ENCODE measurements around the gene PEPD. TPM values are rescaled to one million over a fixed set of nuclear protein-coding genes. Genes with fewer than 3 reads are reported as not detected.

Gene PEPD
- total and polyA plus RNA-seq, 4 donors = 37.3 to 211 (median 117) TPM

GRCh38 chr19:33501693-33502356 lies 19.8 kb downstream of the PEPD start:
- no peaks in the 10 kb centered on the region for H3K27me3 ChIP-seq (ENCODE audit: control insufficient read depth in 4 of 4, insufficient read depth in 4 of 4, low read length in 3 of 4)
- peak; percentile 53 for DNase-seq (ENCODE audit: low spot score)
- H3K4me3 ChIP-seq (ENCODE audit: low read depth in 1 of 3, low read length in 3 of 3) = no peak overlapping the region
- peaks cover 12 to 45% (median 32%) of the 10 kb centered on the region in 4 donors for H3K4me1 ChIP-seq (ENCODE audit: control insufficient read depth in 4 of 4, insufficient read depth in 4 of 4, low read length in 3 of 4)
- H3K9ac ChIP-seq (ENCODE audit: low read depth in 1 of 2, low read length in 2 of 2) = peak overlapping the region in 1 of 2 donors; percentile 35
- TF ChIP-seq HNF4G (IDR thresholded peaks at IDR 0.05) = peak; percentile 38
- no peak for TF ChIP-seq CTCF (IDR thresholded peaks at IDR 0.05; ENCODE audit: low read depth, low read length, missing input control)
- TF ChIP-seq EGR1 (IDR thresholded peaks at IDR 0.05; ENCODE audit: low read depth in 2 of 2) = peak in 1 of 2 donors; percentile 8
- TF ChIP-seq FOXA1 (IDR thresholded peaks at IDR 0.05) = no peak
- peak; percentile 44 to 58 for TF ChIP-seq RAD21 (IDR thresholded peaks at IDR 0.05)
- peak; percentile 61 for TF ChIP-seq REST (IDR thresholded peaks at IDR 0.05)
- TF ChIP-seq, protein P1, sequence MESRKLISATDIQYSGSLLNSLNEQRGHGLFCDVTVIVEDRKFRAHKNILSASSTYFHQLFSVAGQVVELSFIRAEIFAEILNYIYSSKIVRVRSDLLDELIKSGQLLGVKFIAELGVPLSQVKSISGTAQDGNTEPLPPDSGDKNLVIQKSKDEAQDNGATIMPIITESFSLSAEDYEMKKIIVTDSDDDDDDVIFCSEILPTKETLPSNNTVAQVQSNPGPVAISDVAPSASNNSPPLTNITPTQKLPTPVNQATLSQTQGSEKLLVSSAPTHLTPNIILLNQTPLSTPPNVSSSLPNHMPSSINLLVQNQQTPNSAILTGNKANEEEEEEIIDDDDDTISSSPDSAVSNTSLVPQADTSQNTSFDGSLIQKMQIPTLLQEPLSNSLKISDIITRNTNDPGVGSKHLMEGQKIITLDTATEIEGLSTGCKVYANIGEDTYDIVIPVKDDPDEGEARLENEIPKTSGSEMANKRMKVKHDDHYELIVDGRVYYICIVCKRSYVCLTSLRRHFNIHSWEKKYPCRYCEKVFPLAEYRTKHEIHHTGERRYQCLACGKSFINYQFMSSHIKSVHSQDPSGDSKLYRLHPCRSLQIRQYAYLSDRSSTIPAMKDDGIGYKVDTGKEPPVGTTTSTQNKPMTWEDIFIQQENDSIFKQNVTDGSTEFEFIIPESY (IDR thresholded peaks at IDR 0.05) = no peak
- TF ChIP-seq HNF4A (conservative IDR thresholded peaks at IDR 0.05) = peak; percentile 88 to 96
- TF ChIP-seq RXRA (IDR thresholded peaks at IDR 0.05) = peak; percentile 75 to 97
- TF ChIP-seq JUND (IDR thresholded peaks at IDR 0.05) = peak in 1 of 2 donors; percentile 78
- no peak for TF ChIP-seq NR2F2 (IDR thresholded peaks at IDR 0.05)
- peak; percentile 80 for TF ChIP-seq SP1 (IDR thresholded peaks at IDR 0.05)
- peak; percentile 40 for TF ChIP-seq FOXA2 (IDR thresholded peaks at IDR 0.05)
- TF ChIP-seq ATF3 (IDR thresholded peaks at IDR 0.05) = no peak
- peak; percentile 57 for TF ChIP-seq YY1 (IDR thresholded peaks at IDR 0.05)
- TF ChIP-seq MAX (IDR thresholded peaks at IDR 0.05) = no peak
- no peaks in the 10 kb centered on the region for H3K9me3 ChIP-seq (ENCODE audit: control insufficient read depth in 4 of 4, low read length in 3 of 4)
- H3K27ac ChIP-seq (ENCODE audit: low read depth in 1 of 2, low read length in 2 of 2) = peak overlapping the region; percentile 66 to 73
- 45% methylated on average over 8 of the region's 8 CpGs for WGBS
- peaks cover 2 to 18% (median 11%) of the 10 kb centered on the region in 4 donors for H3K36me3 ChIP-seq (ENCODE audit: control insufficient read depth in 4 of 4, insufficient read depth in 3 of 4, low read depth in 1 of 4, low read length in 3 of 4)

Measured in liver (tissue), 9 donors.